ENCODE measurements around the gene PIP4K2B. TPM values are rescaled to one million over a fixed set of nuclear protein-coding genes. Genes with fewer than 3 reads are reported as not detected.

Gene PIP4K2B
- total and polyA plus RNA-seq, 9 of the 15 experiments (the other 6 are each of a cell fraction or from before 2014, with no cell fraction given): 3.7 to 29.9 (median 23.0) TPM

GRCh38 chr17:38725066-38725465 lies 74.3 kb downstream of the PIP4K2B start (continued):
- TF ChIP-seq, protein P1, sequence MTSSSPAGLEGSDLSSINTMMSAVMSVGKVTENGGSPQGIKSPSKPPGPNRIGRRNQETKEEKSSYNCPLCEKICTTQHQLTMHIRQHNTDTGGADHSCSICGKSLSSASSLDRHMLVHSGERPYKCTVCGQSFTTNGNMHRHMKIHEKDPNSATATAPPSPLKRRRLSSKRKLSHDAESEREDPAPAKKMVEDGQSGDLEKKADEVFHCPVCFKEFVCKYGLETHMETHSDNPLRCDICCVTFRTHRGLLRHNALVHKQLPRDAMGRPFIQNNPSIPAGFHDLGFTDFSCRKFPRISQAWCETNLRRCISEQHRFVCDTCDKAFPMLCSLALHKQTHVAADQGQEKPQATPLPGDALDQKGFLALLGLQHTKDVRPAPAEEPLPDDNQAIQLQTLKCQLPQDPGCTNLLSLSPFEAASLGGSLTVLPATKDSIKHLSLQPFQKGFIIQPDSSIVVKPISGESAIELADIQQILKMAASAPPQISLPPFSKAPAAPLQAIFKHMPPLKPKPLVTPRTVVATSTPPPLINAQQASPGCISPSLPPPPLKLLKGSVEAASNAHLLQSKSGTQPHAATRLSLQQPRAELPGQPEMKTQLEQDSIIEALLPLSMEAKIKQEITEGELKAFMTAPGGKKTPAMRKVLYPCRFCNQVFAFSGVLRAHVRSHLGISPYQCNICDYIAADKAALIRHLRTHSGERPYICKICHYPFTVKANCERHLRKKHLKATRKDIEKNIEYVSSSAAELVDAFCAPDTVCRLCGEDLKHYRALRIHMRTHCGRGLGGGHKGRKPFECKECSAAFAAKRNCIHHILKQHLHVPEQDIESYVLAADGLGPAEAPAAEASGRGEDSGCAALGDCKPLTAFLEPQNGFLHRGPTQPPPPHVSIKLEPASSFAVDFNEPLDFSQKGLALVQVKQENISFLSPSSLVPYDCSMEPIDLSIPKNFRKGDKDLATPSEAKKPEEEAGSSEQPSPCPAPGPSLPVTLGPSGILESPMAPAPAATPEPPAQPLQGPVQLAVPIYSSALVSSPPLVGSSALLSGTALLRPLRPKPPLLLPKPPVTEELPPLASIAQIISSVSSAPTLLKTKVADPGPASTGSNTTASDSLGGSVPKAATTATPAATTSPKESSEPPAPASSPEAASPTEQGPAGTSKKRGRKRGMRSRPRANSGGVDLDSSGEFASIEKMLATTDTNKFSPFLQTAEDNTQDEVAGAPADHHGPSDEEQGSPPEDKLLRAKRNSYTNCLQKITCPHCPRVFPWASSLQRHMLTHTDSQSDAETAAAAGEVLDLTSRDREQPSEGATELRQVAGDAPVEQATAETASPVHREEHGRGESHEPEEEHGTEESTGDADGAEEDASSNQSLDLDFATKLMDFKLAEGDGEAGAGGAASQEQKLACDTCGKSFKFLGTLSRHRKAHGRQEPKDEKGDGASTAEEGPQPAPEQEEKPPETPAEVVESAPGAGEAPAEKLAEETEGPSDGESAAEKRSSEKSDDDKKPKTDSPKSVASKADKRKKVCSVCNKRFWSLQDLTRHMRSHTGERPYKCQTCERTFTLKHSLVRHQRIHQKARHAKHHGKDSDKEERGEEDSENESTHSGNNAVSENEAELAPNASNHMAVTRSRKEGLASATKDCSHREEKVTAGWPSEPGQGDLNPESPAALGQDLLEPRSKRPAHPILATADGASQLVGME (CRISPR knock-in tag; IDR thresholded peaks at IDR 0.05): no peak
- no peak for TF ChIP-seq CHCHD3 (CRISPR knock-in tag; IDR thresholded peaks at IDR 0.05)
- peak; percentile 26 for TF ChIP-seq NFYB (IDR thresholded peaks at IDR 0.05; ENCODE audit: extremely low read depth, insufficient read length)
- TF ChIP-seq ZNF764 (CRISPR knock-in tag; IDR thresholded peaks at IDR 0.05; ENCODE audit: low read depth): no peak
- TF ChIP-seq SETDB1 (IDR thresholded peaks at IDR 0.05; ENCODE audit: low read length): no peak
- TF ChIP-seq CHD4 (IDR thresholded peaks at IDR 0.05; ENCODE audit: insufficient read depth, insufficient replicate concordance, low read depth, low read length, poor library complexity, severe bottlenecking): no peak
